H1 (cell line): ENCODE measurements around the gene NDST3. TPM values are rescaled to one million over a fixed set of nuclear protein-coding genes. Genes with fewer than 3 reads are reported as not detected.

Experiments used
- CTCF ChIA-PET: fragments of 300-600 bp; sonication (Branson Sonifier 250); formaldehyde crosslinking; loops from one replicate; lab custom pipeline; 2021; ENCODE audit not compliant: partially characterized antibody; lab: Charles Lee
- POLR2A ChIA-PET: fragments of 300-600 bp; sonication (Branson Sonifier 250); formaldehyde crosslinking; loops from one replicate; lab custom pipeline; 2021; ENCODE audit warnings: inconsistent platforms; ENCODE audit not compliant: partially characterized antibody; lab: Charles Lee
- DNase-seq, 2 experiments: peaks; one replicate each; pipeline versions ENCODE4 v3.0.0 to v3.0.0-alpha.2; 2010 to 2022; ENCODE audit warnings: low spot score in 2 of 2, low read depth in 1 of 2, mixed read lengths in 1 of 2
- FAIRE-seq: peaks from 2 replicates; lab custom pipeline; 2011; peaks lifted over from hg19 to GRCh38; lab: Jason Lieb, UNC
- H2AFZ ChIP-seq: 2 replicates; pipeline ENCODE4 v1.8.1; 2012; ENCODE audit warnings: low read length, inconsistent platforms
- H2AK5ac ChIP-seq: 2 replicates; pipeline ENCODE4 v1.6.1; 2013; ENCODE audit warnings: low read depth, low read length
- H2BK120ac ChIP-seq: replicated peaks from 2 replicates; pipeline ENCODE3; 2013; ENCODE audit warnings: low read depth, low read length, inconsistent platforms
- H2BK12ac ChIP-seq: 2 replicates; pipeline ENCODE4 v1.6.1; 2013; ENCODE audit warnings: low read depth, low read length
- H2BK15ac ChIP-seq: 2 replicates; pipeline ENCODE4 v1.6.1; 2013; ENCODE audit warnings: low read length
- H2BK20ac ChIP-seq: 2 replicates; pipeline ENCODE4 v1.6.1; 2013; ENCODE audit warnings: low read length
- H2BK5ac ChIP-seq: 2 replicates; pipeline ENCODE4 v1.6.1; 2013; ENCODE audit warnings: low read depth, low read length
- H3K14ac ChIP-seq: 2 replicates; pipeline ENCODE4 v1.6.1; 2013; ENCODE audit warnings: inconsistent platforms; ENCODE audit not compliant: insufficient read length
- H3K18ac ChIP-seq: 2 replicates; pipeline ENCODE4 v1.6.1; 2013; ENCODE audit warnings: low read length; ENCODE audit errors: extremely low read depth
- H3K23ac ChIP-seq: 2 replicates; pipeline ENCODE4 v1.6.1; 2013; ENCODE audit warnings: inconsistent platforms; ENCODE audit not compliant: insufficient read length
- H3K23me2 ChIP-seq: 2 replicates; pipeline ENCODE4 v1.6.1; 2013; ENCODE audit warnings: low read depth, low read length
- H3K27ac ChIP-seq: 2 replicates; pipeline ENCODE4 v1.6.1; 2011; ENCODE audit warnings: low read depth, low read length, inconsistent platforms
- H3K27me3 ChIP-seq, 4 experiments: replicated peaks in 1 of 4; 1 replicate in 1 of 4; 2 replicates in 3 of 4; pipeline versions ENCODE4 v1.6.1 to v1.8.1; 2011 to 2013; ENCODE audit warnings: low read length in 3 of 4, mild to moderate bottlenecking in 3 of 4, inconsistent platforms in 2 of 4, mixed read lengths in 2 of 4, moderate library complexity in 1 of 4; ENCODE audit not compliant: control insufficient read depth in 3 of 4, insufficient read depth in 3 of 4; ENCODE audit errors: extremely low read depth in 1 of 4
- H3K36me3 ChIP-seq, 4 experiments: 2 replicates each; pipeline versions ENCODE4 v1.6.1 to v1.8.1; 2011 to 2013; ENCODE audit warnings: mild to moderate bottlenecking in 4 of 4, low read length in 3 of 4, moderate library complexity in 2 of 4, control low read depth in 1 of 4, inconsistent platforms in 1 of 4; ENCODE audit not compliant: insufficient read depth in 4 of 4, control insufficient read depth in 2 of 4
- H3K4ac ChIP-seq: replicated peaks from 2 replicates; pipeline ENCODE3; 2013; ENCODE audit warnings: low read length, low read depth, mixed read lengths, inconsistent platforms; ENCODE audit not compliant: insufficient read length
- H3K4me1 ChIP-seq, 4 experiments: replicated peaks in 1 of 4; 1 replicate in 1 of 4; 2 replicates in 3 of 4; pipeline versions ENCODE4 v1.6.1 to v1.8.1; 2011 to 2013; ENCODE audit warnings: low read length in 3 of 4, inconsistent platforms in 2 of 4, mixed read lengths in 1 of 4; ENCODE audit not compliant: insufficient read depth in 4 of 4, control insufficient read depth in 3 of 4
- H3K4me2 ChIP-seq, 2 experiments: 2 replicates each; pipeline versions ENCODE4 v1.6.1 to v1.8.1; 2011 to 2013; ENCODE audit warnings: low read depth in 2 of 2, low read length in 2 of 2, control low read depth in 1 of 2, inconsistent platforms in 1 of 2, mild to moderate bottlenecking in 1 of 2; ENCODE audit not compliant: insufficient read depth in 1 of 2
- H3K4me3 ChIP-seq, 4 experiments: fragments of 200-600, 300-600 bp in 1 of 4; sonication (generic), shearing (Covaris generic), sonication (Bioruptor Twin) in 1 of 4; 2 replicates each; pipeline versions ENCODE4 v1.5.1 to v1.8.1; 2011 to 2016; ENCODE audit warnings: low read length in 4 of 4, low read depth in 3 of 4, control low read depth in 2 of 4, inconsistent platforms in 2 of 4, mild to moderate bottlenecking in 2 of 4, mixed read lengths in 1 of 4, moderate library complexity in 1 of 4; ENCODE audit not compliant: insufficient read depth in 2 of 4; ENCODE audit errors: extremely low read depth in 1 of 4
- H3K56ac ChIP-seq: replicated peaks from 2 replicates; pipeline ENCODE3; 2013; ENCODE audit warnings: low read depth, mild to moderate bottlenecking, mixed read lengths, low read length, inconsistent platforms; ENCODE audit not compliant: insufficient read length
- H3K79me1 ChIP-seq: 2 replicates; pipeline ENCODE4 v1.6.1; 2013; ENCODE audit warnings: low read depth, low read length, control low read depth
- H3K79me2 ChIP-seq, 2 experiments: 2 replicates each; pipeline versions ENCODE4 v1.6.1 to v1.8.1; 2012 to 2013; ENCODE audit warnings: low read length in 2 of 2, mild to moderate bottlenecking in 2 of 2, inconsistent platforms in 1 of 2; ENCODE audit not compliant: insufficient read depth in 2 of 2, control insufficient read depth in 1 of 2
- H3K9ac ChIP-seq, 4 experiments: replicated peaks in 1 of 4; 1 replicate in 1 of 4; 2 replicates in 3 of 4; pipeline versions ENCODE4 v1.6.1 to v1.8.1; 2011 to 2013; ENCODE audit warnings: low read depth in 3 of 4, low read length in 3 of 4, control low read depth in 2 of 4, mild to moderate bottlenecking in 2 of 4, moderate library complexity in 2 of 4, inconsistent platforms in 1 of 4; ENCODE audit errors: extremely low read depth in 1 of 4
- H3K9me3 ChIP-seq, 2 experiments: 2 replicates each; pipeline versions ENCODE4 v1.6.1 to v1.8.1; 2012 to 2013; ENCODE audit warnings: mild to moderate bottlenecking in 2 of 2, moderate library complexity in 2 of 2, control low read depth in 1 of 2, inconsistent platforms in 1 of 2, low read depth in 1 of 2, low read length in 1 of 2, mixed read lengths in 1 of 2; ENCODE audit not compliant: insufficient read depth in 2 of 2
- H4K20me1 ChIP-seq, 2 experiments: replicated peaks in 1 of 2; 2 replicates each; pipeline versions ENCODE3 to v1.8.1; 2011 to 2013; ENCODE audit warnings: inconsistent platforms in 2 of 2, low read length in 2 of 2, mild to moderate bottlenecking in 1 of 2; ENCODE audit not compliant: insufficient read depth in 2 of 2, control insufficient read depth in 1 of 2
- H4K5ac ChIP-seq: 2 replicates; pipeline ENCODE4 v1.6.1; 2013; ENCODE audit warnings: low read length, low read depth, mixed read lengths, inconsistent platforms; ENCODE audit not compliant: insufficient read length
- H4K8ac ChIP-seq: 2 replicates; pipeline ENCODE4 v1.8.0; 2013; ENCODE audit warnings: mild to moderate bottlenecking, moderate library complexity, low read length, inconsistent platforms; ENCODE audit not compliant: insufficient read depth; ENCODE audit errors: extremely low read depth
- H4K91ac ChIP-seq: replicated peaks from 2 replicates; pipeline ENCODE3; 2013; ENCODE audit warnings: low read length, mixed read lengths, inconsistent platforms; ENCODE audit not compliant: insufficient read length
- ASH2L ChIP-seq: fragments of 200-600, 300-600 bp; sonication (generic); IDR thresholded peaks from one replicate; pipeline ENCODE4 v1.7.1; 2017; ENCODE audit warnings: low read length
- EZH2 ChIP-seq: fragments of 200-600 bp; sonication (generic); IDR thresholded peaks from 2 replicates; pipeline ENCODE4 v1.7.1; 2012; ENCODE audit warnings: low read depth, mild to moderate bottlenecking, moderate library complexity, low read length, inconsistent platforms; ENCODE audit not compliant: severe bottlenecking
- GTF2F1 ChIP-seq: IDR thresholded peaks from 2 replicates; pipeline ENCODE4 v1.6.1; 2012; ENCODE audit warnings: low read depth, low read length, improper control_type of control experiment, borderline replicate concordance
- KDM1A ChIP-seq: fragments of 200-600, 300-600 bp; sonication (generic); IDR thresholded peaks from 2 replicates; pipeline ENCODE4 v1.7.1; 2016; ENCODE audit warnings: mild to moderate bottlenecking, low read length, borderline replicate concordance
- POLR2AphosphoS5 ChIP-seq: IDR thresholded peaks from 2 replicates; pipeline ENCODE4 v1.6.1; 2011; ENCODE audit warnings: low read depth, low read length
- POU5F1 ChIP-seq: IDR thresholded peaks from 2 replicates; pipeline ENCODE4 v1.6.1; 2011; ENCODE audit warnings: low read depth, mild to moderate bottlenecking, low read length, moderate library complexity
- SAP30 ChIP-seq: fragments of 300-600 bp; sonication (generic); IDR thresholded peaks from 2 replicates; pipeline ENCODE4 v1.7.1; 2012; ENCODE audit warnings: low read length, moderate library complexity, mild to moderate bottlenecking, inconsistent platforms; ENCODE audit not compliant: insufficient read depth, insufficient replicate concordance
- SIN3A ChIP-seq, 2 experiments: IDR thresholded peaks in 1 of 2; conservative IDR thresholded peaks in 1 of 2; 2 replicates each; pipeline ENCODE4 v1.6.1; 2011 to 2012; ENCODE audit warnings: low read length in 2 of 2, improper control_type of control experiment in 1 of 2, low read depth in 1 of 2, mild to moderate bottlenecking in 1 of 2
- TAF1 ChIP-seq: IDR thresholded peaks from 2 replicates; pipeline ENCODE4 v1.6.1; 2011; ENCODE audit warnings: mild to moderate bottlenecking, low read depth, low read length
- TAF7 ChIP-seq: optimal IDR thresholded peaks from 2 replicates; pipeline ENCODE3; 2011; ENCODE audit warnings: low read depth, mild to moderate bottlenecking, inconsistent platforms, low read length, moderate library complexity, borderline replicate concordance
- TEAD4 ChIP-seq: IDR thresholded peaks from 2 replicates; pipeline ENCODE4 v1.6.1; 2012; ENCODE audit warnings: low read depth, low read length, inconsistent platforms, mixed read lengths
- WGBS, 2 experiments: shearing (Covaris generic) in 1 of 2; methylation state at CpG; one replicate each; pipeline versions ENCODE4 v1.1.6 to v1.1.7; 2013 to 2015; ENCODE audit warnings: low lambda C conversion rate in 2 of 2, mixed read lengths in 2 of 2, inconsistent platforms in 1 of 2, low coverage in 1 of 2, missing lambda C conversion rate in 1 of 2; ENCODE audit not compliant: insufficient replicate concordance in 2 of 2, insufficient coverage in 1 of 2, insufficient read length in 1 of 2; ENCODE audit errors: extremely low coverage in 1 of 2, missing lambda C conversion rate in 1 of 2; 5-methylcytosine and 5-hydroxymethylcytosine counted together
- polyA plus RNA-seq, 7 experiments: library from polyadenylated mRNA; depleted of rRNA in 3 of 7; stranded (reverse) in 5 of 7; unstranded in 2 of 7; fragments of >200 nt in 5 of 7; fragments of 200-250 nt in 2 of 7; gene quantifications; 1 replicate in 5 of 7; 2 replicates in 1 of 7; 4 replicates in 1 of 7; pipeline versions ENCODE4 v1.2.1 to v1.2.3, GENCODE V29; 2011 to 2013; ENCODE audit warnings: missing spikeins in 2 of 7, mixed read lengths in 2 of 7
- total RNA-seq: library from RNA; stranded (reverse); fragmentation: NEBNext Ultra II Directional; extraction: Animal tissue kit (Norgen Biotek cat#: 25700); gene quantifications from 2 replicates; pipeline ENCODE4 v1.2.1, GENCODE V29; 2021
- TF ChIP-seq, protein P1 (sequence below): IDR thresholded peaks from 2 replicates; pipeline ENCODE4 v1.6.1; 2011; ENCODE audit warnings: low read length, improper control_type of control experiment
- TF ChIP-seq, protein P2 (sequence below): IDR thresholded peaks from 2 replicates; pipeline ENCODE4 v1.6.1; 2012; ENCODE audit warnings: inconsistent platforms

The NDST3 gene
- total and polyA plus RNA-seq, 2 of the 8 experiments (the other 6 are each of a cell fraction or from before 2014, with no cell fraction given), result 0.35 to 0.60 TPM

DNA sequence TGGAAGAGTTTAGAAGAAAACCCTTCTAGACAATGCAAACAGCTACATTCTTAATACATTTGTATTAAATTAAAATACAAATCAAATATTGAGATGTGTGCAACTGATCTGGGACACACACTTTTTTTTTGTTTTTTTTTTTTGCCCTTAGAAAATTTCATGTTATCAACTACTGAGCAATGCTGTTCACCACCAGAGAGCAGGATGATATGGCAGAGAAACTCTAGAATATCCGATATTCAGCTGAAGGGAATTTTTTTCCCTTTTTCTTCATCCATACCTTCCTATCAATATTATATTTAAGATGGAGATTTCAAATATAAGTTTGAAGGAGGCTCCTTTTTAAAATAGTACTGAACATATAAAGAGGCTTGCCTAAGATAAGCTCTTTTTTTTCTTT is 1.0 kb downstream of the NDST3 start:
- Histone ChIP-seq H2BK5ac (no peak overlapping the region), H4K20me1 (no peaks in the 10 kb centered on the region), H3K79me2 (no peaks in the 10 kb centered on the region), H3K36me3 (no peaks in the 10 kb centered on the region), H3K9me3 (no peaks in the 10 kb centered on the region), H3K4ac (no peak overlapping the region), H3K4me3 (no peak overlapping the region), H3K9ac (no peak overlapping the region), H4K8ac (no peak overlapping the region), H2AK5ac (no peak overlapping the region), H4K5ac (no peak overlapping the region), H3K23ac (no peak overlapping the region), H3K27me3 (peaks cover 0 to 2% (median under 1%) of the 10 kb centered on the region in 4 experiments; a peak in 1 of 7 replicates), H3K56ac (no peak overlapping the region), H2BK12ac (no peak overlapping the region), H2AFZ (no peak overlapping the region), H3K4me1 (no peaks in the 10 kb centered on the region; a peak in 1 of 7 replicates), H3K18ac (no peak overlapping the region), H2BK120ac (no peak overlapping the region), H3K14ac (no peak overlapping the region), H3K27ac (no peak overlapping the region), H2BK15ac (no peak overlapping the region), H3K4me2 (no peak overlapping the region), H4K91ac (no peak overlapping the region), H3K23me2 (no peaks in the 10 kb centered on the region; the same call in 1 of the 2 replicates), H3K79me1 (no peaks in the 10 kb centered on the region), H2BK20ac (no peak overlapping the region)
- DNase-seq, result no peak
- FAIRE-seq, result no peak
- WGBS, 2 experiments, result 83% methylated on average over 1 of the region's 1 CpG; no CpG with 5 or more reads in 1 of the 2 experiments
- ChIA-PET CTCF (interaction anchor here (0.7 to 2.2 kb wide), 8 partner anchors 8 to 901 kb away, joined by 3 to 11 read pairs (median 4); no protein-coding TSS in a partner anchor), POLR2A (no interaction called here)
- TF ChIP-seq POU5F1 (no peak), TEAD4 (no peak), KDM1A (no peak), TAF7 (no peak), TAF1 (no peak), GTF2F1 (no peak), SAP30 (no peak), EZH2 (no peak), POLR2AphosphoS5 (no peak), ASH2L (no peak), SIN3A (conservative IDR thresholded peaks at IDR 0.05 in 1 of 2, IDR thresholded peaks at IDR 0.05 in 1 of 2; ENCODE audit: low read depth in 1 of 2, low read length in 2 of 2) (no peak)
- TF ChIP-seq, protein P1, sequence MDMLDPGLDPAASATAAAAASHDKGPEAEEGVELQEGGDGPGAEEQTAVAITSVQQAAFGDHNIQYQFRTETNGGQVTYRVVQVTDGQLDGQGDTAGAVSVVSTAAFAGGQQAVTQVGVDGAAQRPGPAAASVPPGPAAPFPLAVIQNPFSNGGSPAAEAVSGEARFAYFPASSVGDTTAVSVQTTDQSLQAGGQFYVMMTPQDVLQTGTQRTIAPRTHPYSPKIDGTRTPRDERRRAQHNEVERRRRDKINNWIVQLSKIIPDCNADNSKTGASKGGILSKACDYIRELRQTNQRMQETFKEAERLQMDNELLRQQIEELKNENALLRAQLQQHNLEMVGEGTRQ, result no peak
- TF ChIP-seq, protein P2, sequence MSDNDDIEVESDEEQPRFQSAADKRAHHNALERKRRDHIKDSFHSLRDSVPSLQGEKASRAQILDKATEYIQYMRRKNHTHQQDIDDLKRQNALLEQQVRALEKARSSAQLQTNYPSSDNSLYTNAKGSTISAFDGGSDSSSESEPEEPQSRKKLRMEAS, result no peak
